Breast epithelium (tissue), 3 donors: ENCODE measurements around the gene P2RX3.

Experiments used
- CTCF ChIP-seq, 3 donors: fragments of 450-650 bp; IDR thresholded peaks; one replicate each; pipeline ENCODE4 v1.5.1; 2016 to 2017; ENCODE audit warnings: antibody characterized with exemption in 3 of 3, mild to moderate bottlenecking in 3 of 3, moderate library complexity in 3 of 3
- POLR2A ChIP-seq: fragments of 450-650 bp; IDR thresholded peaks from one replicate; pipeline ENCODE4 v1.6.1; 2016; ENCODE audit warnings: antibody characterized with exemption, mild to moderate bottlenecking, moderate library complexity

GRCh38 chr11:57324154-57324885 lies 13.8 kb upstream of the P2RX3 start:
- TF ChIP-seq POLR2A: no peak
- TF ChIP-seq CTCF (IDR thresholded peaks at IDR 0.05): no peak
